Mesenchymal stem cell (in vitro differentiated cells and primary cell): ENCODE results near the gene RPEL1.
A peak's percentile ranks its signal among the peaks of the same experiment; 100 is the strongest.

Experiments used
- DNase-seq: peaks from one replicate; pipeline ENCODE4 v3.0.0-alpha.2; 2013
- H2AFZ ChIP-seq: one replicate; pipeline ENCODE4 v1.6.1; 2013; ENCODE audit warnings: low read depth, mild to moderate bottlenecking, control low read depth, inconsistent platforms, low read length, moderate library complexity
- H2AK5ac ChIP-seq: 2 replicates; pipeline ENCODE4 v1.6.1; 2013; ENCODE audit warnings: low read length, moderate library complexity, mild to moderate bottlenecking, inconsistent platforms; ENCODE audit not compliant: severe bottlenecking
- H2BK120ac ChIP-seq: one replicate; pipeline ENCODE4 v1.6.1; 2013; ENCODE audit warnings: low read depth, mild to moderate bottlenecking, inconsistent platforms, low read length, moderate library complexity
- H2BK12ac ChIP-seq, 2 experiments: one replicate each; pipeline ENCODE4 v1.6.1; 2013; ENCODE audit warnings: inconsistent platforms in 2 of 2, low read length in 2 of 2, mild to moderate bottlenecking in 2 of 2, moderate library complexity in 2 of 2, control low read depth in 1 of 2
- H2BK15ac ChIP-seq: one replicate; pipeline ENCODE4 v1.6.1; 2013; ENCODE audit warnings: mild to moderate bottlenecking, low read depth, inconsistent platforms; ENCODE audit not compliant: poor library complexity, severe bottlenecking
- H2BK5ac ChIP-seq: 2 replicates; pipeline ENCODE4 v1.6.1; 2013; ENCODE audit warnings: low read depth, mild to moderate bottlenecking, low read length, control low read depth, inconsistent platforms; ENCODE audit not compliant: poor library complexity, severe bottlenecking
- H3K14ac ChIP-seq, 2 experiments: one replicate each; pipeline ENCODE4 v1.6.1; 2013; ENCODE audit warnings: inconsistent platforms in 2 of 2, low read length in 2 of 2, control low read depth in 1 of 2, mild to moderate bottlenecking in 1 of 2, moderate library complexity in 1 of 2
- H3K18ac ChIP-seq, 2 experiments: one replicate each; pipeline ENCODE4 v1.6.1; 2013; ENCODE audit warnings: inconsistent platforms in 2 of 2, low read length in 2 of 2, control low read depth in 1 of 2, low read depth in 1 of 2, mild to moderate bottlenecking in 1 of 2
- H3K23ac ChIP-seq, 2 experiments: one replicate each; pipeline ENCODE4 v1.6.1; 2013; ENCODE audit warnings: inconsistent platforms in 2 of 2, low read length in 2 of 2, mild to moderate bottlenecking in 2 of 2, moderate library complexity in 2 of 2, control low read depth in 1 of 2
- H3K27ac ChIP-seq: 2 replicates; pipeline ENCODE4 v1.5.1; 2013; ENCODE audit warnings: mild to moderate bottlenecking, moderate library complexity, low read length, control low read depth, inconsistent platforms; ENCODE audit not compliant: poor library complexity, severe bottlenecking
- H3K27me3 ChIP-seq, 2 experiments: 2 replicates each; pipeline versions ENCODE4 v1.6.1 to v1.7.0; 2013; ENCODE audit warnings: low read length in 2 of 2, mild to moderate bottlenecking in 2 of 2, moderate library complexity in 2 of 2, control low read depth in 1 of 2, inconsistent platforms in 1 of 2; ENCODE audit not compliant: control insufficient read depth in 1 of 2, insufficient read depth in 1 of 2
- H3K36me3 ChIP-seq, 2 experiments: 2 replicates each; pipeline versions ENCODE4 v1.6.1 to v1.7.0; 2013; ENCODE audit warnings: low read length in 2 of 2, control low read depth in 1 of 2, inconsistent platforms in 1 of 2, low read depth in 1 of 2, mild to moderate bottlenecking in 1 of 2; ENCODE audit not compliant: insufficient read depth in 2 of 2, control insufficient read depth in 1 of 2
- H3K4ac ChIP-seq, 2 experiments: one replicate each; pipeline ENCODE4 v1.6.1; 2013; ENCODE audit warnings: inconsistent platforms in 2 of 2, low read length in 2 of 2, mild to moderate bottlenecking in 2 of 2, moderate library complexity in 2 of 2, control low read depth in 1 of 2, low read depth in 1 of 2
- H3K4me1 ChIP-seq: 2 replicates; pipeline ENCODE4 v1.6.1; 2013; ENCODE audit warnings: low read depth, low read length, control low read depth; ENCODE audit not compliant: control insufficient read depth, insufficient read depth
- H3K4me2 ChIP-seq: 2 replicates; pipeline ENCODE4 v1.6.1; 2013; ENCODE audit warnings: low read length, mild to moderate bottlenecking, inconsistent platforms; ENCODE audit not compliant: poor library complexity, severe bottlenecking
- H3K4me3 ChIP-seq, 2 experiments: 2 replicates each; pipeline versions ENCODE4 v1.5.1 to v1.7.0; 2013; ENCODE audit warnings: low read length in 2 of 2, mild to moderate bottlenecking in 2 of 2, control low read depth in 1 of 2, low read depth in 1 of 2; ENCODE audit not compliant: insufficient read depth in 1 of 2
- H3K79me1 ChIP-seq: replicated peaks from 2 replicates; pipeline ENCODE4 v1.6.1; 2013; ENCODE audit warnings: mild to moderate bottlenecking, control low read depth, low read length, inconsistent platforms; ENCODE audit not compliant: poor library complexity, severe bottlenecking
- H3K9ac ChIP-seq: 2 replicates; pipeline ENCODE4 v1.7.0; 2013; ENCODE audit warnings: mild to moderate bottlenecking, low read length, moderate library complexity
- H3K9me3 ChIP-seq: 2 replicates; pipeline ENCODE4 v1.7.0; 2013; ENCODE audit warnings: mild to moderate bottlenecking, low read length; ENCODE audit not compliant: control insufficient read depth
- H4K8ac ChIP-seq: one replicate; pipeline ENCODE4 v1.6.1; 2013; ENCODE audit warnings: inconsistent platforms, mild to moderate bottlenecking, low read length, moderate library complexity
- H4K91ac ChIP-seq: one replicate; pipeline ENCODE4 v1.6.1; 2013; ENCODE audit warnings: mild to moderate bottlenecking, low read length, inconsistent platforms
- WGBS: methylation state at CpG from one replicate; pipeline ENCODE4 v1.1.7; 2013; ENCODE audit warnings: mixed read lengths; 5-methylcytosine and 5-hydroxymethylcytosine counted together

The RPEL1 gene

GRCh38 chr10:103287992-103288391 is 42.3 kb downstream of the RPEL1 start:
- Histone ChIP-seq H3K79me1 (no peaks in the 10 kb centered on the region), H3K9me3 (no peaks in the 10 kb centered on the region), H3K4me1 (no peaks in the 10 kb centered on the region), H3K27me3 (peaks cover 16 to 28% of the 10 kb centered on the region in 2 experiments), H3K14ac (no peak overlapping the region), H2BK15ac (no peak overlapping the region), H3K4me2 (no peak overlapping the region), H3K9ac (no peak overlapping the region), H3K23ac (no peak overlapping the region), H3K4me3 (no peak overlapping the region), H3K36me3 (peaks cover 0 to 34% of the 10 kb centered on the region in 2 experiments), H2BK5ac (no peak overlapping the region), H3K4ac (no peak overlapping the region), H4K8ac (no peak overlapping the region), H2AFZ (no peak overlapping the region), H4K91ac (no peak overlapping the region), H2AK5ac (no peak overlapping the region), H2BK12ac (no peak overlapping the region), H3K18ac (no peak overlapping the region), H3K27ac (no peak overlapping the region), H2BK120ac (no peak overlapping the region)
- no peak for DNase-seq
- WGBS, result 100% methylated on average over 3 of the region's 5 CpGs

GRCh38 chr10:103291588-103291987 is 45.9 kb downstream of the RPEL1 start:
- no peak overlapping the region for H3K14ac ChIP-seq
- H3K27ac ChIP-seq, result no peak overlapping the region
- 91% methylated on average over 4 of the region's 4 CpGs for WGBS
- H3K79me1 ChIP-seq, result no peaks in the 10 kb centered on the region
- H4K91ac ChIP-seq, result no peak overlapping the region
- H3K4me3 ChIP-seq, result no peak overlapping the region
- no peak overlapping the region for H3K4me2 ChIP-seq
- H2BK15ac ChIP-seq, result no peak overlapping the region
- H2BK120ac ChIP-seq, result no peak overlapping the region
- H2BK5ac ChIP-seq, result no peak overlapping the region
- H3K4me1 ChIP-seq, result no peaks in the 10 kb centered on the region
- no peak overlapping the region for H3K9ac ChIP-seq
- H2AK5ac ChIP-seq, result no peak overlapping the region
- no peak overlapping the region for H4K8ac ChIP-seq
- no peak overlapping the region for H3K23ac ChIP-seq
- peaks cover 0 to 34% of the 10 kb centered on the region in 2 experiments for H3K36me3 ChIP-seq
- DNase-seq, result no peak
- H3K18ac ChIP-seq, result no peak overlapping the region
- H2BK12ac ChIP-seq, result no peak overlapping the region
- no peak overlapping the region for H2AFZ ChIP-seq
- no peaks in the 10 kb centered on the region for H3K9me3 ChIP-seq
- no peak overlapping the region for H3K4ac ChIP-seq
- H3K27me3 ChIP-seq, result peaks cover 14 to 23% of the 10 kb centered on the region in 2 experiments

DNA sequence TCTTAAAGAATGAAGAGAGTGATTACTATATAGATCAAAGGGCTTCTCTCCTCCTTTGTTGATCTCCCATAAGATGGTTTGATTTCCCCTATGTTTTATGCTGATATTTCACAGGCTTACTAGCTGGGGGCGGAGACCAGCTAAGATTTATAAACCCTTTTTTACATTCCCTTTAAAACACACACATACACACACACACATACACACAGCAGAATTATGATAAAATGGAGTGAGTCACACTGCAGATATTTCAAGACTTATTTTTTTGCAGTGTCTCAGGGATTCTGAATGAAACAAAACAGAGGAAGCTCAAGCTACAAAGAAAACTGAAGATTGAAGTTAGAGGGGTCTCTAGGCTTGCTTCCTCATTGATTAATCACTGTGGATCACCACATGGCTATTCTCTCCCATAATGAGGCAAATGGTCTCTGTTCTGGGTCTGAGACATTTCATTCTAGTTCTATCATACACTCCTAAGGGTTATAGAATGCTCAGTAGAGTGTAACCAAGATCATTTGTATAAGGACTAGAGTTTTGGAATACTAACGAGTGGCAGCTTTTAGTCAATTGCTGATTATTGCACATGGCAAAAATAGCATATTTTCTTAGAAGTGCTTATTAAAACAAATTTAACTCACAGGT is 49.8 kb downstream of the RPEL1 start:
- Histone ChIP-seq H2BK12ac (no peak overlapping the region), H2AK5ac (no peak overlapping the region), H3K9me3 (no peaks in the 10 kb centered on the region), H2BK15ac (no peak overlapping the region), H3K36me3 (peaks cover 0 to 4% of the 10 kb centered on the region in 2 experiments), H4K91ac (no peak overlapping the region), H3K23ac (no peak overlapping the region), H3K27ac (no peak overlapping the region), H3K4me3 (no peak overlapping the region), H3K4me1 (no peaks in the 10 kb centered on the region), H3K79me1 (no peaks in the 10 kb centered on the region), H2BK120ac (no peak overlapping the region), H3K18ac (no peak overlapping the region), H3K4me2 (no peak overlapping the region), H3K4ac (no peak overlapping the region), H2BK5ac (no peak overlapping the region), H3K14ac (no peak overlapping the region), H2AFZ (no peak overlapping the region), H3K9ac (no peak overlapping the region), H3K27me3 (peaks cover 0 to 1% of the 10 kb centered on the region in 2 experiments), H4K8ac (no peak overlapping the region)
- 100% methylated on average over 2 of the region's 2 CpGs for WGBS
- peak; percentile 62 for DNase-seq
